Measurements from ENCODE around the gene ITGA2. TPM values are rescaled to one million over a fixed set of nuclear protein-coding genes. Genes with fewer than 3 reads are reported as not detected.
A peak's percentile ranks its signal among the peaks of the same experiment; 100 is the strongest.

The ITGA2 gene
- polyA plus RNA-seq, 1 experiment: 71.9 TPM

GRCh38 chr5:52987711-52988331 is 1.3 kb upstream of the ITGA2 start:
- H3K4me3 ChIP-seq (ENCODE audit: low read depth, low read length): no peak overlapping the region
- no peak overlapping the region for H3K27ac ChIP-seq (ENCODE audit: low read depth, low read length)
- no peak for DNase-seq (ENCODE audit: low read depth, low spot score)
- ChIA-PET CTCF (interaction anchor here (0.8 to 1.2 kb wide), 4 partner anchors 39 to 109 kb away, joined by 3 to 6 read pairs (median 4); no protein-coding TSS in a partner anchor), POLR2A (interaction anchor here (0.6 to 0.7 kb wide), 2 partner anchors 63 to 308 kb away, joined by 3 read pairs; no protein-coding TSS in a partner anchor)
- H3K9me3 ChIP-seq (ENCODE audit: control insufficient read depth, insufficient read depth, low read length): no peaks in the 10 kb centered on the region
- H3K27me3 ChIP-seq (ENCODE audit: control insufficient read depth, insufficient read depth, low read length): no peaks in the 10 kb centered on the region
- no peak for TF ChIP-seq CTCF (IDR thresholded peaks at IDR 0.05; ENCODE audit: low read depth, low read length)

DNA sequence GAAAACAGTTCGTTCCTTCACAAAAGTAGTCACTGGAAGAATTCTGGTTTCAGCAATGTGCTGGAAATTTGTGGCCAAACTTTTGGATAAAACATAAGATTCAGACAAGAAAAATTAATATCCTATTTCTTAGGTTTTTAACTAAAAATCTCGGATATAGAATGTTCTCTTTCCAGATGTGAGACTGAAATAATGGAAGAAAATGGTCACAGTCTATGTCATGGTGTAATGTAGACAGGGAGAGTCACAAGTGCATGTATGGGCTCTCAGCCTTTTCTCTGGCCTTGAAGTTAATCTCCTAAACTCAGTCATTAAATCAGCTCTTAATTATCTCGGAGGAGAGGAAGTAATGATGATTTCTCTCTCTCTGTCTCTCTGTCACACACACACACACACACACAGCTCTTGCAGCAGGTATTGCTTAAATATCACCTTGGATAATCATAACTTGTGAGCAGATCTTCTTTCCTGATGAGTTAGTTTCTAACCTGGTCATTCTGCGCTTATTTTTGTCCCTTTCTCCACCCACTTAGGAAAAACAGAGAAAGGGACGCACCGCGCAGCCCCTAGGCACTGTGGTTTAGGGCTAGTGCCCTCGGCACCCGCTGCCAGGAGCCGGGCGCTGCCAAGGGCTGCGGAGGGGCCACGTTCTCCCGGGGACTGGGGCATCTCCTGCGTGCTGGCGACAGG is 672 bp upstream of the ITGA2 start:
- ChIA-PET POLR2A (interaction anchor here (0.6 to 0.7 kb wide), 2 partner anchors 62 to 309 kb away, joined by 3 read pairs; no protein-coding TSS in a partner anchor), CTCF (interaction anchor here (0.8 to 3.1 kb wide), 5 partner anchors 40 to 108 kb away, joined by 3 to 23 read pairs (median 4); no protein-coding TSS in a partner anchor)
- no peak for DNase-seq (ENCODE audit: low read depth, low spot score)
- H3K27ac ChIP-seq (ENCODE audit: low read depth, low read length): no peak overlapping the region
- H3K4me3 ChIP-seq (ENCODE audit: low read depth, low read length): peak overlapping the region; percentile 86
- no peak for TF ChIP-seq CTCF (IDR thresholded peaks at IDR 0.05; ENCODE audit: low read depth, low read length)
- no peaks in the 10 kb centered on the region for H3K27me3 ChIP-seq (ENCODE audit: control insufficient read depth, insufficient read depth, low read length)
- H3K9me3 ChIP-seq (ENCODE audit: control insufficient read depth, insufficient read depth, low read length): no peaks in the 10 kb centered on the region

DNA sequence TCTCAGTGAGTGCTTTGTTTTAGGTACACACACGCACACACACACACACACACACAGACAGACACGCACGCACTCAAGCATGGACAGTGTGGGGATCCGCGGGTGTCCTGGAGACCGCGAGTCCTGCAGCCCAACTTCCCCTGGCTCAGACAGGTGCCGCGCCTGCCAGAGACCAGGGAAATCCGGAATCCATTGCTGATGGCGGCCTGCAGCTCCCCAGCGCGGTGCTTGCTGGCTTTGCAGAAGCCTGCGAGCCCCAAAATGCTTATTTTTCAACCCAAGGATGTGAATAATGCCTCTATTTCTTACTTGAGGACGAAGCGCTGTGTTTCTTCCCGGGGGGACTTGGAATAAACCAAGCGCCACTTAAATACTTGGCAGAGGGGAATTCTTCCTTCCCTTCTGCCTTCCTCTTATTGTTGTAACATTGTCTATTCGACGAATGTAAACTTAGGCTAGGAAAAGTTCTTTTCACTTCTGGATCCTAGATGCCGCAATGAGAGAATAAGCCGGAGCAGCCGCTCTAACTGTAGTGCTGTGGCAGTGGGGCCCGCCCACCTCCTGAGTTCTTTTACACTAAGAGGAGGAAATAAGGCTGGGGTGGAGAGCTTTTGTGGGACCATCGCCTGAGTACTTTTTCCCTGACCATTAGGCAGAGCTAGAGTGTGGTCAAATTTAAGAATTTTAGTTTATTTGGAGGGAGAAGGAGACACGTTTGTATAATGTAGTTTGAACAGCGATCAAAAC is 802 bp downstream of the ITGA2 start:
- ChIA-PET CTCF (interaction anchor here (0.7 to 3.1 kb wide), 6 partner anchors 26 to 1245 kb away, joined by 3 to 23 read pairs (median 4); no protein-coding TSS in a partner anchor), POLR2A (interaction anchor here (0.7 to 1.6 kb wide), 2 partner anchors 34 to 429 kb away, joined by 4 to 5 read pairs; no protein-coding TSS in a partner anchor)
- H3K27me3 ChIP-seq (ENCODE audit: control insufficient read depth, insufficient read depth, low read length): no peaks in the 10 kb centered on the region
- no peaks in the 10 kb centered on the region for H3K9me3 ChIP-seq (ENCODE audit: control insufficient read depth, insufficient read depth, low read length)
- peak overlapping the region; percentile 86 for H3K4me3 ChIP-seq (ENCODE audit: low read depth, low read length)
- H3K27ac ChIP-seq (ENCODE audit: low read depth, low read length): no peak overlapping the region
- no peak for DNase-seq (ENCODE audit: low read depth, low spot score)
- TF ChIP-seq CTCF (IDR thresholded peaks at IDR 0.05; ENCODE audit: low read depth, low read length): peak; percentile 37

- CTCF ChIA-PET: interaction anchor here (0.6 to 3.1 kb wide), 7 partner anchors 13 to 1244 kb away, joined by 3 to 23 read pairs (median 4); no protein-coding TSS in a partner anchor
- H3K27me3 ChIP-seq (ENCODE audit: control insufficient read depth, insufficient read depth, low read length): no peaks in the 10 kb centered on the region
These were observed 1.4 kb downstream of the ITGA2 start for GRCh38 chr5:52990528-52990925.

More at GRCh38 chr5:52990528-52990925, 1.4 kb downstream of the ITGA2 start:
- TF ChIP-seq CTCF (IDR thresholded peaks at IDR 0.05; ENCODE audit: low read depth, low read length): no peak
- H3K4me3 ChIP-seq (ENCODE audit: low read depth, low read length): peak overlapping the region; percentile 86
- DNase-seq (ENCODE audit: low read depth, low spot score): no peak
- POLR2A ChIA-PET: interaction anchor here (1.6 kb wide), 1 partner anchor 34 kb away, joined by 5 read pairs; no protein-coding TSS in a partner anchor
- H3K27ac ChIP-seq (ENCODE audit: low read depth, low read length): no peak overlapping the region
- H3K9me3 ChIP-seq (ENCODE audit: control insufficient read depth, insufficient read depth, low read length): no peaks in the 10 kb centered on the region

Measured in AG04450 (cell line).